Dermis microvascular lymphatic vessel endothelial cell (primary cell): ENCODE data around the gene SLC12A4. TPM values are rescaled to one million over a fixed set of nuclear protein-coding genes. Genes with fewer than 3 reads are reported as not detected.
"Not testable (repeated sequence)": the region's sequence is repeated elsewhere in the genome, so short reads cannot be mapped to it uniquely, and the experiment has no call there.

Experiments
- DNase-seq, 2 donors: peaks; one replicate each; pipeline versions ENCODE4 v3.0.0 to v3.0.0-alpha.2; 2010; ENCODE audit warnings: low read depth in 2 of 2
- total RNA-seq: library from RNA; depleted of rRNA; stranded (reverse); fragments of >200 nt; gene quantifications from 2 replicates; pipeline ENCODE4 v1.2.1, GENCODE V29; 2014

SLC12A4 gene
- total RNA-seq, 1 donor from 2014 or later = 46.7 TPM

DNA sequence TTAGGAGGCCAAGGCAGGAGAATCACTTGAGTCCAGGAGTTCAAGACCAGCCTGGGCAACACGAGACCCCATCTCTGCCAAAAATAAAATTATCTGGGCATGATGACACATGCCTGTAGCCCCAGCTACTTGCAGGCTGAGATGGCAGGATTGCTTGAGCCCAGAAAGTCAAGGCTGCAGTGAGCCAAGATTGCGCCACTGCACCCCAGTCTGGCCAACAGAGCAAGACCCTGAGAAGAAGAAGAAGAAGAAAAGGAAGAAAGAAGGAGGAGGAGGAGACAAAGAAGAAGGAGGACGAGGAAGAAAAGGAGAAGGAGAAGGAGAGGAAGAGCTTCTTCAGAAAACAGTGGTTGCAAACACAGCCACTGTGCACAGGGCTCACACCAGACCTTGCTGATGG lies 20.2 kb upstream of the SLC12A4 start:
- DNase-seq = no peak

DNA sequence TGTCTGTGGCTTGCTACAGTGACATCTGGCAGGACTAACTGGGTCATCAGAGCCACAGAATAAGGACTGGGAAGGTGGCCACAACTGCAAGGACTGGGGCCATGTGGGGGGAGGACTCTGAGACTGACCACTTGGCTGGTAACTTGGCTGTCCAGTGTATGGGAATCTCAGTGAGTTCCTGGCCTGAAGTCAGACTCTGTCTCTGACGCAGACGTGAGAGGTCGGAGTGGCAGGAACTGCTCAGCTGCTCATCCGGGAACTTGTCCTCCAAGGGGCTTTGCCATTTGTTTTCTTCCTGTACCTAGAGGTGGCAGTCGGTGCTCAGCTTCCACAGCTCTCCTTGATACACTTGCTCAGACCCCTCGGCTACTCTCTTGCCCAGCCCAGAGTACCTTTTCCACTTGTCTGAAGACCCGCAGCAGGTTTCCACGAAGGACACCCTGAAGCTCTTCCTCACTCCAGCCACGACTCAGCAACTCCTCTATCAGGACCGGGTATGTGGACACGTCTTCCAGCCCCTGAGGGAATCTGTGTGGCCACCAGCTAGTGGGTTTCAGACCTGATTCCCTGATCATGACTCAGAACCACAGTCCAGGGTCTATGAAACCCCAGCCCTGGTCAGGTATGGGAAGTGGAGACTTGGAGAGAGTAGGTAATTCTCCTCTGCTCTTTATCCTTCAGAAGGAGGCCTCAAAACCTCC lies 19.2 kb upstream of the SLC12A4 start:
- DNase-seq = peak in 1 of 2 donors; percentile 52

DNA sequence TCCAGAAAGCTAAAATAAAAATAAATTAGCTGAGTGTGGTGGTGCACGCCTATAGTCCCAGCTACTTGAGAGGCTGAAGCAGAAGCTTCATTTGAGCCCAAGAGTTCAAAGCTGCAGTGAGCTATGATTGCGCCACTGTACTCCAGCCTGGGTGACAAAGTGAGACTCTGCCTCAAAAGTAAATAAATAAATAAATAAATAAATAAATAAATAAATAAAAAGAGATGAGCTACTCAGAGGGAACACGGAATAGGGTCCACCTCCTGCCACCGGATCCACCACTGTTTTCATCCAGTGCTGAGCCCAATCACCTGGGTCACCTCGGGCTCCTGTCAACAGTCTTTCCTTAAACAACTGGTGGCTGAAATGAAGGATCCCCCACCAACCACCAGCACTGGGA lies 18.5 kb upstream of the SLC12A4 start:
- DNase-seq = no peak

DNA sequence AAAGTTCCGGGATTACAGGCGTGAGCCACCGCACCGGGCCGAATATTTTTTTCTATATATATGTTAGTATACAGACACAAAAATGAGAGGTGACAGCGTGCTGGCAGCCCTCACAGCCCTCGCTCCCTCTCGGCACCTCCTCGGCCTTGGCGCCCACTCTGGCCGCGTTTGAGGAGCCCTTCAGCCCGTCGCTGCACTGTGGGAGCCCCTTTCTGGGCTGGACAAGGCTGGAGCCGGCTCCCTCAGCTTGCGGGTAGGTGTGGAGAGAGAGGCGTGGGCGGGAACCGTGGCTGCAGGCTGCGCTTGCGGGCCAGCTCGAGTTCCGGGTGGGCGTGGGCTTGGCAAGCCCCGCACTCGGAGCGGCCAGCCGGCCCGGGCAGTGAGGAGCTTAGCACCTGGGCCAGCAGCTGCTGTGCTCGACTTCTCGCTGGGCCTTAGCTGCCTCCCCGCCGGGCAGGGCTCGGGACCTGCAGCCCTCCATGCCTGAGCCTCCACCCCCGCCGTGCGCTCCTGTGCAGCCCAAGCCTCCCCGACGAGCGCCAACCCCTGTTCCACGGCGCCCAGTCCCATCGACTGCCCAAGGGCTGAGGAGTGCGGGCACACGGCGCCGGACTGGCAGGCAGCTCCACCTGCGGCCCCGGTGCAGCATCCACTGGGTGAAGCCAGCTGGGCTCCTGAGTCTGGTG lies 13.7 kb upstream of the SLC12A4 start:
- DNase-seq = no peak

DNA sequence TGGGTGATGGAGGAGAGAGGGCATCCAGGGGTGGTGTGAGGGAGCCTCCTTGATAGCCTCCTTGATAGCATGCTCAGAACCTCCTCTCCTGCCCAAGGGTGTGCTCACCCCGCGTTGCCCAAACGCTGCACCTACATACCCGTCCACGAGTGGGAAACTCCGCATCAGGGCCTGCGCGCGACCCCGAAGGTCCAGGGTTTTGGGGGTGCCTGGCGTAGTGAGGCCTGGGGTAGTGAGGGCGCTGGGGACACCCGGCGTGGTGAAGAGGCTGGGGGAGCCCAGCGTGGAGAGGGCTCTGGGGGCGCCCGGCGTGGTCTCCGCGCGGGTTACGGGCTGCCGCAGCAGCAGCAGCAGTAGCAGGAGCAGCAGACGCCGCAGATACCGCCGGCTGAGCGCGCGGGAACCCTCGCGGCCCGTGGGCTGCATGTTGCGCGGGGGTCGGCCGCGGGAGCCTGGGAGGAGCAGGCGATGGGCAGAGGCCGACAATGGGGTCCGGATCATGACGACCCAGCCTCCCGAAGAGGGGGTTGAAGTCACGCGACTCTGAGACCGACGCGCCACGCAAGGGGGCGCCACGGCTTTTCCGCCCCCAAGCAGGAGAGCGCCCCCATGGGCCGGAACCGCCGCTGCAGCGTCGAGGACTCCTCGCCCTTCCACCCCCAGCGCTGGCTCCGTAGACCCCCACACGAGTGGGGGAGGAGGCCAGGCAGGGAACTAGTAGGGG lies 11.7 kb upstream of the SLC12A4 start, which contains the start of gene DPEP3:
Gene DPEP3 (minus strand): TSS at position 545 of the 724 bp plus-strand sequence. CDS start 119 bp downstream, at position 426.
- DNase-seq = no peak

DNA sequence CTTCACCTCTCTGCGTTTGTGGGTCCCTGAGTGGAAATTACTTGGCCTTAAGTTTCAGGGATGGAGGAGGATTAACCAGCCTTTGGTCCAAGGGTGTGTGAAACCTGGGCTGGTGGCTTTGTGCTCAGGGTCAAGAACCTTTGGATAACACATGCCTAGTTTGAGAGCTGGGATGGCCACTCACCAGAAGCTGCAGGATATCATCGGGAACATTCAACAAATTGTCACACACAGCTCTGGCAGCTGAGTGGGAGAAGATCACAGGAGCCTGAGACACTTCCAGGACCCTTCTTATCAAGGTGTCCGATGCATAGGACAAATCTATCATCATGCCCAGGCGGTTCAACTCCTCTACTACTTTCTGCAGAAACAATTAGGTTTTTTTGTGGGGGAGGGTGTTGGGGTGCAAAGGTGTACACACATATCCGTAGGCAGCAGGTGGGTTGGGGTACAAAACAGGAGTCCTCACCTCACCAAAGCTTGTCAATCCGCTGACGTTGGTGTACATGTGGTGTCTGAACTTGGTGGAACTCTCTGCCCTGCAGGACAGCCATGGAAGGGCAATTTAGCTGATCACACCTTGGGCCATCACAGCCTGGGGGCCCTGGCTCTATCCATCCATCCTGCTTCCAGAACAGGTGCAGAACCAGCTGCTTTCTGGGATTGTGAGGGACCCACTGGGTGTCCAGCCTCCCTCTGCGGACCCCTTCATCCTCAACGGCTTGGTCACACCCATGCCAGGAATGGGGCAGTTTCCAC lies 9.2 kb upstream of the SLC12A4 start:
- no peak for DNase-seq

DNA sequence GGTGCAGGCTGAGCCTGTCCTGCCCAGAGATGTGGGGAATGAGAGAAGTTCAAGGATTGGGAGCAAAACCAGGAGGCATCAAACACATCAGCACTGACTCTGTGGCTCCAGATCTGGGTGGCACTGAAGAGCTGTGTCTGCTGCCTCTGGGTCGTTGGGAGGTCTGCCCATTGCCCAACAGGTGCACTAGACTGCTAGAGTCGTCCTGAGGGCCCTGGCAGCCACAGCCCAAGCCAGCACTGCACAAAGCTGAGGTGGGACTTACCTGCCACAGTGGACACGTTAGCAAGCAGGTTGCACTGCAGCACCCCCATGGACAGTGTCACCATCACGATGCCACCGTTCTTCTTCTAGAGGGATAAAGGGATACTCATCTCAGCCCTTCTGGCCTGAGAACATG lies 8.6 kb upstream of the SLC12A4 start:
- DNase-seq = no peak

DNA sequence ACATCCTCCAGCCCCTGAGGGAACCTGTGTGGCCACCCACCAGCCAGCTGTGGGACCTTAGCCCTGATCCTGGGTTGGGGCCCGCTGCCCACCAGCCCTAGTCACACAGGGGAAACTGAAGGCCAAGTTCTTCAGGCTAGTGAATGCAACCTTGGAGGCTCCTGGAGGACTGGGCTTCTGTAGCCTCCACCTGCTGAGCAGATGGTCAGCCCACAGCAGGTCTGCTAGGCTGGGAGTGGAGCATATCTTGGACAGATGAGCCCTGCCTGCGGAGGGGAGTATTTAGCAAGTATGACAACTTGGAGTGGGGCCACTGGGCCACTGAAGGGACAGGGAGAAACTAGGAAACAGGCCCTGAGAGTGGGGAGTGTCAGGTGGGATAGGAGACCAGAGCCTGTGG lies 7.8 kb upstream of the SLC12A4 start:
- DNase-seq = no peak

DNA sequence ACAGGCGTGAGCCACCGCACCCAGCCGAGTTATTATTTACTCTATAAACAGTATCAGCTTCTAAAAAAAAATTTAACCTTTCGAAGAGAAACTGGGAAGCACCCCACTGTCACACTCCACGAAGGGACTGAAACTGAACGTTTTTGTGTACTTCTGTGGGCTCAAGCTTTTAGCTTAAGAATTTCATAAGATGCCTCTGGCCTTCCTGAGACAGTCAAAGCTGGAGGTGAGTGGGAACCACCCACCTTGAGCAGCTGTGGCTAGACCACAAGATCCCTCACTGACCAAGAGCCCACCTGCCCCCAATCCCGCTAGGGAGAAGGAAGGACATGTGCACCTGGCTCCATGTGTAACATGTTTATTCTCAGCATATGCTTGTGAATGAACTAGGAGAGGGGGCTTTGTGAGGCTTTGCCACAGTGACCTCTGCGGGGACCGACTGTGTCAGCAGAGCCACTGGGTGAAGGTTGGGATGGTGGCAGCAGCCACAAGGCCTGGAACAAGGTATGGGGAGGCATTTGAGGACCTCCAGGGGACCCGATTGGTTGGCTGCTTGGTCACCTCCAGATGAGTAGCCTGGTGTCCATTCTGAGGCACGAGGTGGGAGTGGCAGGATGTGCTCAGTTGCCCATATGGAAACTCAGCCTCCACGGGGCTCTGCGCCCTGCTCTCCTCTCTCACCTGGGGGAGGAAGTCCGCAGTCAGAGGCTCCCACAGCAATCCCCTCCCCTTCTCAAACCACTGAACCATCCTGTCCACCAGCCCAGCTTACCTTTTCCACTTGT lies 7.1 kb upstream of the SLC12A4 start:
- no peak for DNase-seq

DNA sequence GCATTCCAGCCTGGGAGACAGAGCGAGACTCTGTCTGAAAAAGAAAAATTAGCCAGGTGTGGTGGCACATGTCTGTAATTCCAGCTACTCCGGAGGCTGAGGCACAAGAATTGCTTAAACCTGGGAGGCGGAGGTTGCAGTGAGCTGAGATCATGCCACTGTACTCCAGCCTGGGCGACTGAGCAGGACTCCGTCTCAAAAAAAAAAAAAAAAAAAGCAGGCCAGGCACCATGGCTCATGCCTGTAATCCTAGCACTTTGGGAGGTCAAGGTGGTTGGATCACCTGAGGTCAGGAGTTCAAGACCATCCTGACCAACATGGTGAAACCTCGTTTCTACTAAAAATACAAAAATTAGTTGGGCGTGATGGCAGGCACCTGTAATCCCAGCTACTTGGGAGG lies 3.8 kb upstream of the SLC12A4 start:
- DNase-seq = not testable (repeated sequence)

DNA sequence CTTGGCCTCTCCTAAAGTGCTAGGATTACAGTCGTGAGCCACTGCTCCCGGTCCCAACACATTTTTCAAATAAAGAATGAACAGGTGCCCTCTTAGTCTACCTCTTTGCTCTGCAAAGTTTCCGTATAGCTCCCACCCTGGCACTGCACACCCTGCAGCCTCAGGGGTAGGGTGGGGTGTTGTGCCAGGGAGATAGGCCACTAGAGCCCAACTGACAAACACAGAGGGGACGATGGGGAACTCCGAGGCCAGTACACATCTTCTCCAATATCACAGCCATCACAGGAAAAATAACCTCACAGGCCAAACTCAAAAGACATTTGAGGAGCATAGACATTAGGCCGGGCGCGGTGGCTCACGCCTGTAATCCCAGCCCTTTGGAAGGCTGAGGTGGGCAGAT lies 2.7 kb upstream of the SLC12A4 start:
- no peak for DNase-seq

DNA sequence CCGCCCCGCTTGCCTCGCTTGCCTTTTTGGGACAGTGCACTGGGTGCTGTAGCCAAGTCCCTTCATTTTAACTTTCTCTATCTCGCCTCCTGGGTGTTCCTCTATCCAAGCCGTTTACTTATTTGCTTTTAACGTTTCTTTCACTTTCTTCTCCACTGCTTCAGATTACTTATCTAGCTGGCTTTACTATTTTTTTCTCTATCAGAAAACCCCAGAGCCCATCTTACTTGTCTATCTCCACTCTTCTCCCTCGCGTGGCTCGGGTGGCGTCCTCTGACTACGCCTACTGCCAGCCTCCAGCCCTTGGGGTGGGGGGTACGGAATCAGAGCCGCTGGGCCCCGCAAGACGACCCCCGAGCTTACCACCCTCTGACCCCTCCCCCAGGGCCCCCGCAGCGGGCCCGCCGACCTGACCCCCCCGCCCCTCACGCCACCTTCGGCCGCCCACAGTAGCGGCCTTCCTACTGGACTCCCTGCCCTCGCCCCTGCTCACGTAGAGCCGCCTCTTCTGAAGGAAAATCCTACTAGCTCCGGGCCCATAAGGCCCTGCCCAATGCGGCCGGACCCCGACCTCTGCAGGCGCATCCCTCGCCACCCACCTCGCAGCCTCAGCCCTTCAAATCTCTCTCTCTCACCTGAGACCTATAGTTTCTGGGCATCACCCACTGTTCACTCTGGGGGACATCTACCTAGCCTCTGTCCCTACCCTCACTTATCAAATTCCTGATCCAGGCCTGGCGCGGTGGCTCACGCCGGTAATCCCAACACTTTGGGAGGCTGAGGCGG lies 1.0 kb upstream of the SLC12A4 start:
- DNase-seq = no peak

DNA sequence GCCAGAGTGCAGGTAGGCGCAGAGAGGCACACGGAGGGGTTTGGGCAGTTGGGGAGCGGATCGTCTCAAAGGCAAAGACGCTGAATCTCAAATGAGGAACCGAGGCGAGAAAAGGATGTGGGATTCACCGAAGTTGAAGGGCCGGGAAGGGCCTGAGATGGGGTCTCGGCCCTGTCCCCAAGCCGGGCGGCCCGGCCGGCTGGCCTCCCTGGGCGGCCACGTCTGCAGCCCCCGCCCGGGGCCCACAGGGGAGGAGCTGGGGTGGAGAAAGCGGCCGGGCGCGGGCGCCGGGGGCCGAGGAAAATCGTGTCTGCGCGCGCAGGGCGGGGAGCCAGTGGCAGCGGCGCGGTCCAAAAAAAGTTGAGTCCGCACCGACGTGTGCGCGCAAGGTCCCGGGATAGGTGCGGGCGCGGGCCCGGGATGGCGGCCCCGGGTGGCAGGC lies 458 bp downstream of the SLC12A4 start:
- DNase-seq = peak in 1 of 2 donors; percentile 56

DNA sequence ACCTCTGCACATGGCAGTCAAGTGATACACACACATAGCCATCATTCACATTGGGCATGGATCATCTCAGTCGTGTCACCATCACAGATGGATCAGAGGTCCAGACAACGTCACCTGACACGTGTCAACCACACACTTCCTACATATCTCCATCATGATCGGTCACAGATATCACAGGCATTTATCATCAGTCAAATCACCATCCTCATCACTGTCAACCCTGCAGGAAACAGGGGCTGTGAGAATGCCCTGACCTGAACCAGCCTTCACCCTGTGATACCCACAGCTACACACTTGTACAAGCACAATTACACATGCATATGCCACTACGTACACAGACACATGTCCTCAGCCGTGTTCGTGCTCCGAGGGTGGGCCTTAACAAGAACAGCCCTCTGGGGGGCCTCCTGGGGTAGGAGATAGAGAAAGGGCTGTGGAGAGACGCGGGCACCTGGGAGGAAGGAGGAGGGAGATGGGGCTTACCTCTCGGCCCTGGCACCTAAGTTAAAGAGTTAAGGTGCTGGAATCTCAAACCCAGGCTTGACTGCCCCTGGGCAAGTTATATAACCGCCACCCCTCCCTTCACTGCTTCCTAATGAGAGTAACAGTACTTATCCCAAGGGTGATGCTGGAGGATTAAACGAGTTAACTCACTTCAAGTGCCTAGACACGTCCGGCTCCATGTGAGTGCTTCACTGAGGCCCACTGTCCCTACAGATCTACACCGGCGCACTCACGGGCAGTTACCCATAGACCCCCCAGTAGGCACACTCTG lies 1.1 kb downstream of the SLC12A4 start:
- peak; percentile 21 to 62 for DNase-seq

DNA sequence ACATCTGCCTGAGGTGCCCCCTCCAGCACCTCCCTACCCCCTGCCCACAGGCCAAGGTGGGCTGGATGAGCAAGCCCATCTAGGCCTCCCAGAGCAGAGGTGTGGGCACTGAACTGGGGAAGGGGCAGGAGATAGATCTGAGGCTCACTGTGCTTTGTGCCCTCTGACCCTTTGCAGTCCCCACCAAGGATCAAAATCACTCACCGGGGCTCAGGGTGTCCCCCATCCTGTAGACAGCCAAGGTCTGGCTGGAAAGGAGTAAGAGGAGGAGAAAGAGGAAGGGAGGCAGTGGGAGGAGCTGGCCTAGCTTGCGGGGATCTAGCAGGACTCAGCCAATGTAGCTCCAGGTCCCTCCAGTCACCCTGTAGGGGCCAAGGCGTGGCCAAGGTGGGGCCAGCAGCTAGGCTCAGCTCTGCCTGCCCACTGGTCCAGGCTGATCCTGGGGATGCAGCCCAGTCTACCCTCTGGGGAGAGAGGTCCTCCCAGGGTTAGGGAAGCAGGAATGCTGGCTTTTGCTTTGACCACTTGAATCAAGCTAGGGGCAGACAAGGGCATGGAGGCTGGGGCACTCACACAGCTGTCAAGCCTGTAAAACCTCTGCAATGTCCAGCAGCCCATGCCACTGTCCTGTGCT lies 1.8 kb downstream of the SLC12A4 start:
- peak in 1 of 2 donors; percentile 32 for DNase-seq

DNA sequence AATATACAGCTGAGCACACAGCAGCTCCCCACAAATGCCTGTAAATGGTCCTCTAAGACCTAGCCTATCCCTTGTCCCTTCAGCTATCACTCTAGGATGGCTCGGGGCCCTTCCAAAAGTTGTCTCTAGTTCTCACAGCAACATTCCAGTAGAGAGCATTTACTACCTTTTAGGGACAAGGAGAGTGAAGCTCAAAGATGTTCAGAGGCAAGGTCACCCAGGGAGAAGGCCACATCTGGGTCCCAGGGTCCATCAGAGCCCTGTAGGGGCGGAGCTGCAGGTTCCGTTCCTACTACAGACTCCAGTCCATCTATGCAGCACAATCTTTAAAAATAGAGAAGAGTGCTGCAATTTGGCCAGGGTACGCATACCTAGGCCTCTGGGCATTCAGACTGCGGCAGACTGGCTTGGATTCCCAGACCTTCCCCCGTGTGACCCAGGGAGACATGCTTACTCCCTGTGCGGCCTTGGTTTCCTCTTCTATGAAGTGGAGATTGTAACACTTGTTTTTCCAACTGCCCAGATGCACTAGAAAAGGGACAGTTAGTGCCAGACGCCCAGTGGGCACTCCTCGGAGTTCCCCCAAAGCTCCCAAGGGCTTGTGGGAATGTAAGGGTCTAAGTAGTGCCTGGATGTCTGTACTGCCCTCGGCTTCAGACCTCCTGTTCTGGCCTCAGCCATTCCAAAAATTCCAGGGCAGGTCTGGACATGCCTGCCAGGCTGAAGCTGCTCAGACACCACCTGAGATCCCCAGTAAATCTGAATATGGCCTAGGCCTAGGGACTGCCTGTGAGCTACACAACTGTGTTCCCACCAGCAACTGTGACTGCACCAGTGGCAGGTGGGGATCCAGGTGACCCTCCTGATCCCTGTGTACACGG lies 2.5 kb downstream of the SLC12A4 start:
- peak in 1 of 2 donors; percentile 21 for DNase-seq

DNA sequence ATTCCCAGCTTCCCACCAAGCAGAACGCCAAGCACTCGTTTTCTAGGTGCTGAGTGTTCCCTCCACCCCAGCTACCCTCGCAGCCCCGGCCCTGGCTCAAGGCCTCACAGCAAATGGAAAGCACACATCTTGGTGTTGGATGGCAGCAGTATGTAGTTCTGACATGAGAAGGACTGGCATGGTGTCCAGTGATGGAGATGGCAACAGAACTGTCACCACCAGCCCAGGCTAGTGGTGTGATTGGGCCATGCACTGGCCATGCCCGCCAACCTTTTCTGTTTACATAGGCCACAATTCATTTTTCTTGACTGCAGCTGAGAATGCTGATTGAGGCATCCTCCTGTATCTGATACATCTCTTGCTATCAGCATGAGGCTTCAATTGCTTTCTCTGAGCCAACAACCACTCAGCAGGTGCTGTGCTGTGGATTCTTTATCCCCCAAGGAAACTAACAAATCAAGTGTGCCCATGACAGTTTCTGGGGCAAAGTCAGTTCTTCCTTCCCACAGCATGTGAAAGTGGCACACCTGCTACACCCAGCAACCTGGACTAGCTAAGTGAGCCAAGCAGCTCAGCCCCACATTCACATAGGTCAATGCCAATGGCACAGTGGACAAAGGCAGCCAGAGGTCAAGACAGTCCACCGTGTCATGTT lies 3.8 kb downstream of the SLC12A4 start:
- DNase-seq = no peak
